ENCODE data around the gene DUSP16.

DUSP16 gene

GRCh38 chr12:12440784-12441428, 121.8 kb downstream of the DUSP16 start:
- no peak for DNase-seq (ENCODE audit: low read depth)

DNA sequence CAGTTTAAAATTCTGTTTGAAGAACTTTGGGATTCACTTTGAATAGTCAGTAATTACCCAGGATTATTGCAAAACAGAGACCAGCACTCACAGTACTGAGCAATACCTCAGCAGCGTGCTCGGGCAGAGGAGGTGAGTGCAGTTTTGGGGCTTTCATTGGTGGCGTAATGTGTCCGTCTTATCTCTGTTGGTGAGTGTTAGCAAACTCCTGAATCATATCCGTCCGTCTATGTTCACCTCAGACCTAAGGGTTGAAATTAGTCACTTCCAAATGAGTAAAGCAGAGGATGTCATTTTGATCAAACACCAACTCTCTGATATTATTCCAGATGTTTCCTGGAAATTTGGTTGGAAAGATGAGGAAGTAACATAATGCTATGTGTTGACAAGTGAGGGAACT, 123.0 kb downstream of the DUSP16 start:
- DNase-seq (ENCODE audit: low read depth), result peak; percentile 54

- DNase-seq (ENCODE audit: low read depth), result no peak
Observed at GRCh38 chr12:12436831-12437345, 125.8 kb downstream of the DUSP16 start.

DNA sequence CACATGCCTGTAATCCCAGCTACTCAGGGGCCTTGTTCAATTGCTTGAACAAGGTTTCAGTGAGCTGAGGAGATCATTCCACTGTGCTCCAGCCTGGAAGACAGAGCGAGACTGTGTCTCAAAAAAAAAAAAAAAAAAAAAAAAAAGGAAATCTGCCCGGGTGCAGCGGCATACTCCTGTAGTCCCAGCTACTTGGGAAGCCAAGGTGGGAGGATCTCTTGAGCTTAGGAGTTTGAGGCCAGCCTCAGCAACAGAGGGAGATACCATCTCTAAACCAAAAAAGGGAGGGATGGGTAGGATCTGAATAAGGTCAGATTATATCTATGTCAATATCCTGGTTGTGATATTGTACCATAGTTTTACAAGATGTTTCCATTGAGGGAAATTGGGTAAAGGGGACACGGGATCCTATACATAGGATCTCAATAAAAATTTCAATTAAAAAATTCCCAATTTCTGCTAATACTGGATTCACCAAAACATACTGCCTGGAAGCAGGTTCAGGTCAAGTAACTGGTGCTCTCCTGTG, 129.4 kb downstream of the DUSP16 start:
- DNase-seq (ENCODE audit: low read depth), result no peak

DNA sequence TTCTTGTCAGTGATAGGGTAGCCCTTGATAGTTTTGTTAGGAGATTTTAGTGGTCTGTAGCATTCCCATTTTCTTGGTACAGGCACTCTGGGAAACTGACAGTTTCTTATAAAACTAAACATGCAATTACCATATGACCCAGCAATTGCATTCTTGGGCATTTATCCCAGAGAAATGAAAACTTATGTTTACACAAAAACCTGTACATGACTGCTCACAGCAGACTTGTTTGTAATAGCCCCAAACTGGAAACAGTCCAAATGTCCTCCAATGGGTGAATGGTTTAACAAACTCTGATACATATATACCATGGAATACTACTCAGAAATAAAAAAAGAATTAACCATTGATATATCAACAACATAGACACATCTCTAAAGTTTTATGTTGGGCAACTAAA, 130.3 kb downstream of the DUSP16 start:
- DNase-seq (ENCODE audit: low read depth), result no peak

DNA sequence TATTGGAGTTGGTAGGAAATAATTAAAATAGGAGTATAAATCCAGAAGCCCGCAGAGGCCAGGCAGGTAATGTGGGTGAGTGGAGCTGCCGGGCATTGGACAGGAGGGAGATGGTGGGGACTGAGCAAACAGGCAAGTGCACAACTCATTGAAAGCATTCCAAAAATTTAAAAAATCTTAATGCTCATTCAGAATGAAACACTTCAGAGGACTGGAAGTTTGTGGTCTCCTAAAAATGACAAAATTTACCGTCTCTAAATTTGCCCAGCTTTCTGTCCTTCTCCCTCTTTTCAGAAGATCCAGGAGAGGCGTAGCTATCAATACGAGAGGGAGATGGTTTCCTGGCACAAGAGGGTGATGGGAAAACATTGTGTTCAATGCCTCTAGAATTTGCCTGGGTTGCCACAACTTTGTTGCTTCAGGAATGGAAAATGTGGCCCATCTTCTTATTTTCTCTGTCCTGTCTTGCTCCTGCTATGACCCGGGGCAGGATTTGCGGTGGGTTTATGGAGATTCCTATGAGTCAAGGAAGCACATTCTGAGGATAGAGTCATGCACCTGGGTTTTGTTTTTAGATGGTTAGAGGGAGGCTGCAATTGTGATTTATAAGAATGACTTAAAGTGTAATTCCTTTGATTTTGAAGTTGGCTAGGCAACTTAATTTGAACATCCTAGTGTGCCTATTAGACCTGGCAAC, 133.6 kb downstream of the DUSP16 start:
- no peak for DNase-seq (ENCODE audit: low read depth)

DNA sequence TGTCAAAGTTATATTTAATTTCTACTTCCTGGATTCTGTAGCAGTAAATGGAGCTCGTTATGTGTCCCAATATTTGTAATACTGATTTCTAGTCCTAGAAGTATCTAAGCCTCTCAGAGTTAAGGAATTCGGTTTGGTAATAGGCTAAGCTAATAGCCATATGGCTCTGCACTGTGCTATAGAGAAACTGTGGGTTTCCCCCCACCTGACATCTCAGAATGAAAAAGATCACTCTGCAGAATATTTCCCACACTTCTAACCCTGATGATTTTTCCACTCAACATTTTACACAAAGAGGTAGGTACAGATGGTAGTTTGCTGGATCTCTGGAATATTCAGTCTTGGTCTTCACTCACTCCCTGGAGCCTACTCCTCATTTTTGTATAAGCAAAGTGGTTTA, 134.6 kb downstream of the DUSP16 start:
- DNase-seq (ENCODE audit: low read depth), result no peak

DNA sequence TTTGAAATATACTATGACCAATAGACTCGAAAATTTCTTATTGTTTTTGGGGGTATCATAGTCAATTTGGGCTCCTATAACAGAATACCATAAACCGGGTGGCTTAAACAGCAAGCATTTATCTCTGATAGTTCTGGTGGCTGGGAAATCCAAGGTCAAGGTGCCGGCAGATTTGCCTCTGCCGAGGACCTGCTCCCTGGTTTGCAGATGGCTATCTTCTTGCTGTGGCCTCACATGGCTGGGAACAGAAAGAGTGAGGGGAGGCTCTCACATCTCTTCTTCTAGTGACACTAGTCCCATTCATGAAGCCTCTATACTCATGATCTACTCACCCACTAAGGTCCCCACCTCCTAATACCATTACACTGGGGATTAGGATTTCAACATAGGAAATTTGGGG, 135.1 kb downstream of the DUSP16 start:
- no peak for DNase-seq (ENCODE audit: low read depth)

DNA sequence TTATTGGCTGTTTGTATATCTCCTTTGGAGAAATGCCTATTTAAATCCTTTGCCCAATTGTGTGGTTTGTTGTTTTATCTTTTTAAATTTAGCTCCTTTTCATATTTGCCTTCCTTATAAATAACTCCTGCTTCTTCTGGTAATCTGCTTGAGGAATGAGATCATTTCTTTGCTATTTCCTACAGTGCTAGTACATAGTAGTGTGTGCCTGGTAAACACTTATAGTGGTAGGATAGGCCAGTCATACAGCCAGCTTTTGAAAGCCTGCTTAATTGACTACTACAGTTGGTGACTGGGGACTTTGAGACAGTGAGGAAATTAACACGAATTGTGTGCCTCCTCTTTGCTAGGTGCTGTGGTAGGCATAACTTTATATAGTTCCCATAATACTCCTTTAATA, 137.0 kb downstream of the DUSP16 start:
- DNase-seq (ENCODE audit: low read depth), result no peak

- DNase-seq (ENCODE audit: low read depth), result no peak
Observed at GRCh38 chr12:12425001-12425400, 137.7 kb downstream of the DUSP16 start.

All from activated T-helper 9 cell treated with anti-CD3 and anti-CD28 coated beads, Interleukin-2, amount 50 U/mL, for 16 hours (primary cell).